Thyroid gland (tissue), 4 donors: ENCODE measurements around the gene ACAT2. TPM values are rescaled to one million over a fixed set of nuclear protein-coding genes. Genes with fewer than 3 reads are reported as not detected.

ENCODE experiments used
- DNase-seq, 2 donors: peaks; one replicate each; pipeline ENCODE4 v3.0.0-alpha.2; 2019
- H3K27ac ChIP-seq, 3 donors: fragments of 200-600 bp; sonication (generic); 1 replicate in 2 of 3; 2 replicates in 1 of 3; pipeline ENCODE4 v1.5.1; 2016 to 2019; ENCODE audit warnings: mild to moderate bottlenecking in 1 of 3, moderate library complexity in 1 of 3
- H3K27me3 ChIP-seq: fragments of 200-600 bp; sonication (generic); one replicate; pipeline ENCODE4 v1.5.1; 2019
- H3K36me3 ChIP-seq, 2 donors: fragments of 200-600 bp; sonication (generic); one replicate each; pipeline ENCODE4 v1.5.1; 2016 to 2019
- H3K4me1 ChIP-seq, 2 donors: fragments of 200-600 bp; sonication (generic); one replicate each; pipeline ENCODE4 v1.5.1; 2017 to 2019
- H3K4me3 ChIP-seq, 3 donors: fragments of 200-600 bp; sonication (generic); replicated peaks in 1 of 3; 1 replicate in 2 of 3; 2 replicates in 1 of 3; pipeline ENCODE4 v1.5.1; 2016; ENCODE audit warnings: mild to moderate bottlenecking in 1 of 3
- H3K9me3 ChIP-seq: fragments of 200-600 bp; sonication (generic); one replicate; pipeline ENCODE4 v1.5.1; 2017
- CTCF ChIP-seq, 6 experiments: fragments of 200-600 bp in 3 of 6; fragments of 450-650 bp in 3 of 6; sonication (generic) in 3 of 6; IDR thresholded peaks; one replicate each; pipeline ENCODE4 v1.5.1; 2016 to 2019; ENCODE audit warnings: antibody characterized with exemption in 6 of 6, mild to moderate bottlenecking in 2 of 6, inconsistent platforms in 1 of 6, moderate library complexity in 1 of 6
- POLR2A ChIP-seq, 2 donors: fragments of 450-650 bp; IDR thresholded peaks; one replicate each; pipeline ENCODE4 v1.6.1; 2017; ENCODE audit warnings: antibody characterized with exemption in 2 of 2, mild to moderate bottlenecking in 2 of 2, moderate library complexity in 1 of 2
- WGBS, 2 donors: methylation state at CpG; one replicate each; pipeline ENCODE4 v1.1.5; 2017; 5-methylcytosine and 5-hydroxymethylcytosine counted together
- intact Hi-C: fragments of 100-400 bp; cut with DNase I; formaldehyde crosslinking; loops from one replicate; pipeline ENCODE4 v1.15.1; 2023
- total RNA-seq, 4 donors: library from RNA; depleted of rRNA; stranded (reverse); fragments of >200 nt; gene quantifications; one replicate each; pipeline ENCODE4 v1.2.3, GENCODE V29; 2016

ACAT2 gene
- total RNA-seq, 4 donors from 2014 or later, result 5.6 to 10.4 (median 7.0) TPM

- no peak for TF ChIP-seq POLR2A (IDR thresholded peaks at IDR 0.05)
- no peak for TF ChIP-seq CTCF (IDR thresholded peaks at IDR 0.05)
- intact Hi-C loops, result no loop called here
- Histone ChIP-seq H3K4me1 (no peaks in the 10 kb centered on the region), H3K27me3 (no peaks in the 10 kb centered on the region), H3K9me3 (no peaks in the 10 kb centered on the region), H3K27ac (no peak overlapping the region), H3K36me3 (no peaks in the 10 kb centered on the region), H3K4me3 (no peak overlapping the region)
- no peak for DNase-seq
- WGBS, 2 donors, result 87 to 91% methylated on average over 21 to 23 of the region's 23 CpGs
Measured at GRCh38 chr6:159817951-159818739, 56.3 kb downstream of the ACAT2 start.

- H3K27ac ChIP-seq, result no peak overlapping the region
- H3K36me3 ChIP-seq, result no peaks in the 10 kb centered on the region
- no peaks in the 10 kb centered on the region for H3K27me3 ChIP-seq
- WGBS, 2 donors, result 90 to 97% methylated on average over 15 to 16 of the region's 16 CpGs
- no peaks in the 10 kb centered on the region for H3K9me3 ChIP-seq
- H3K4me3 ChIP-seq, result no peak overlapping the region
- intact Hi-C loops, result no loop called here
- no peaks in the 10 kb centered on the region for H3K4me1 ChIP-seq
- DNase-seq, result no peak
- TF ChIP-seq POLR2A (IDR thresholded peaks at IDR 0.05), result no peak
- no peak for TF ChIP-seq CTCF (IDR thresholded peaks at IDR 0.05)
Measured at GRCh38 chr6:159819098-159819497, 57.3 kb downstream of the ACAT2 start.

- DNase-seq, result no peak
- no peaks in the 10 kb centered on the region for H3K27me3 ChIP-seq
- TF ChIP-seq CTCF (IDR thresholded peaks at IDR 0.05) (no peak), POLR2A (IDR thresholded peaks at IDR 0.05) (no peak)
- H3K27ac ChIP-seq, result no peak overlapping the region
- 61 to 77% methylated on average over 28 of the region's 28 CpGs for WGBS, 2 donors
- H3K9me3 ChIP-seq, result no peaks in the 10 kb centered on the region
- no peaks in the 10 kb centered on the region for H3K36me3 ChIP-seq
- intact Hi-C loops, result no loop called here
- no peaks in the 10 kb centered on the region for H3K4me1 ChIP-seq
- H3K4me3 ChIP-seq, result no peak overlapping the region
Measured at GRCh38 chr6:159819932-159820640, 58.2 kb downstream of the ACAT2 start.

- 87 to 90% methylated on average over 9 to 11 of the region's 11 CpGs for WGBS, 2 donors
- no peak overlapping the region for H3K27ac ChIP-seq
- DNase-seq, result no peak
- H3K4me3 ChIP-seq, result no peak overlapping the region
- intact Hi-C loops, result no loop called here
- H3K4me1 ChIP-seq, result no peaks in the 10 kb centered on the region
- no peaks in the 10 kb centered on the region for H3K36me3 ChIP-seq
- H3K9me3 ChIP-seq, result no peaks in the 10 kb centered on the region
- TF ChIP-seq POLR2A (IDR thresholded peaks at IDR 0.05) (no peak), CTCF (IDR thresholded peaks at IDR 0.05) (no peak)
- no peaks in the 10 kb centered on the region for H3K27me3 ChIP-seq
Measured at GRCh38 chr6:159821122-159821521, 59.3 kb downstream of the ACAT2 start.

GRCh38 chr6:159821726-159822125 is 59.9 kb downstream of the ACAT2 start:
- no peak overlapping the region for H3K27ac ChIP-seq
- 41 to 49% methylated on average over 9 to 10 of the region's 10 CpGs for WGBS, 2 donors
- no peak overlapping the region for H3K4me3 ChIP-seq
- intact Hi-C loops, result no loop called here
- no peaks in the 10 kb centered on the region for H3K4me1 ChIP-seq
- H3K9me3 ChIP-seq, result no peaks in the 10 kb centered on the region
- H3K27me3 ChIP-seq, result no peaks in the 10 kb centered on the region
- no peaks in the 10 kb centered on the region for H3K36me3 ChIP-seq
- no peak for TF ChIP-seq CTCF (IDR thresholded peaks at IDR 0.05)
- no peak for TF ChIP-seq POLR2A (IDR thresholded peaks at IDR 0.05)
- DNase-seq, result peak; percentile 58 to 64
